ENCODE data around the gene MYBPC1. TPM values are rescaled to one million over a fixed set of nuclear protein-coding genes. Genes with fewer than 3 reads are reported as not detected.

Gene MYBPC1
- total RNA-seq, 1 experiment from 2014 or later, result not detected

GRCh38 chr12:101685092-101685491 lies 90.3 kb downstream of the MYBPC1 start:
- Histone ChIP-seq H3T11ph (ENCODE audit: low read length) (no peak overlapping the region), H2AFZ (ENCODE audit: low read length) (no peak overlapping the region), H4K5ac (ENCODE audit: insufficient read length, low read depth, low read length) (no peak overlapping the region), H3K14ac (ENCODE audit: insufficient read depth, low read length) (no peak overlapping the region), H4K91ac (ENCODE audit: insufficient read length, low read depth, low read length) (no peak overlapping the region), H3K4me1 (ENCODE audit: insufficient read depth, low read length) (no peaks in the 10 kb centered on the region), H3K9ac (ENCODE audit: extremely low read depth, insufficient read length, low read length) (no peak overlapping the region), H3K18ac (ENCODE audit: insufficient read length, low read depth, low read length) (no peak overlapping the region), H4K20me1 (ENCODE audit: control insufficient read depth, insufficient read depth, insufficient read length) (no peaks in the 10 kb centered on the region), H3K23me2 (ENCODE audit: insufficient read length, low read depth, low read length, poor library complexity, severe bottlenecking) (no peaks in the 10 kb centered on the region), H3K27me3 (ENCODE audit: insufficient read depth, low read length) (no peaks in the 10 kb centered on the region), H3K4ac (ENCODE audit: low read depth, low read length) (no peak overlapping the region), H2BK5ac (ENCODE audit: insufficient read length, low read length) (no peak overlapping the region), H2BK12ac (ENCODE audit: insufficient read length, low read depth, low read length) (no peak overlapping the region), H3K79me1 (ENCODE audit: insufficient read depth, low read depth, low read length, poor library complexity, severe bottlenecking) (no peaks in the 10 kb centered on the region), H2AK5ac (ENCODE audit: insufficient read length, low read length) (no peak overlapping the region), H3K9me3 (ENCODE audit: control insufficient read depth, low read depth, low read length) (no peaks in the 10 kb centered on the region), H2BK15ac (ENCODE audit: low read depth, low read length) (no peak overlapping the region), H2BK20ac (ENCODE audit: low read depth, low read length, poor library complexity, severe bottlenecking) (no peak overlapping the region), H4K8ac (replicated peaks; ENCODE audit: insufficient read length, low read depth, low read length) (no peak overlapping the region), H3K23ac (ENCODE audit: insufficient read length, low read depth, low read length) (no peak overlapping the region), H3K56ac (ENCODE audit: insufficient read length, low read depth, low read length) (no peak overlapping the region), H3K27ac (ENCODE audit: insufficient read length, low read depth, low read length) (no peak overlapping the region), H2BK120ac (ENCODE audit: low read depth, low read length, poor library complexity, severe bottlenecking) (no peak overlapping the region), H3K79me2 (ENCODE audit: insufficient read depth, low read length) (no peaks in the 10 kb centered on the region), H3K4me2 (ENCODE audit: insufficient read depth, insufficient read length, low read length) (no peak overlapping the region)
- TF ChIP-seq CTCF (conservative IDR thresholded peaks at IDR 0.05), result no peak
- peaks cover 2% of the 10 kb centered on the region; the same call in 1 of the 2 replicates for H3K27me3 Mint-ChIP-seq (ENCODE audit: low read depth)
- H3K36me3 Mint-ChIP-seq (ENCODE audit: insufficient read depth in 1 of 3, low read depth in 3 of 3), result no peaks in the 10 kb centered on the region
- H3K27ac Mint-ChIP-seq, result no peak overlapping the region
- WGBS (ENCODE audit: extremely low coverage, insufficient read length, low lambda C conversion rate), result no CpG with 5 or more reads among the region's 1 CpG
- H3K4me1 Mint-ChIP-seq, result peaks cover 0 to 2% of the 10 kb centered on the region in 2 experiments; a peak in 1 of 4 replicates
- no peak overlapping the region for H3K4me3 Mint-ChIP-seq
- DNase-seq, result no peak
- no peaks in the 10 kb centered on the region for H3K9me3 Mint-ChIP-seq
